ENCODE measurements around the gene CDK14.

CDK14 gene

GRCh38 chr7:90681336-90682022, 85.4 kb downstream of the CDK14 start:
- H3K79me2 ChIP-seq (ENCODE audit: low read length): no peaks in the 10 kb centered on the region
- H3F3A ChIP-seq (ENCODE audit: insufficient read depth, low read length): no peaks in the 10 kb centered on the region
- H3K4me2 ChIP-seq (ENCODE audit: low read depth, low read length): no peak overlapping the region
- TF ChIP-seq, protein P1, sequence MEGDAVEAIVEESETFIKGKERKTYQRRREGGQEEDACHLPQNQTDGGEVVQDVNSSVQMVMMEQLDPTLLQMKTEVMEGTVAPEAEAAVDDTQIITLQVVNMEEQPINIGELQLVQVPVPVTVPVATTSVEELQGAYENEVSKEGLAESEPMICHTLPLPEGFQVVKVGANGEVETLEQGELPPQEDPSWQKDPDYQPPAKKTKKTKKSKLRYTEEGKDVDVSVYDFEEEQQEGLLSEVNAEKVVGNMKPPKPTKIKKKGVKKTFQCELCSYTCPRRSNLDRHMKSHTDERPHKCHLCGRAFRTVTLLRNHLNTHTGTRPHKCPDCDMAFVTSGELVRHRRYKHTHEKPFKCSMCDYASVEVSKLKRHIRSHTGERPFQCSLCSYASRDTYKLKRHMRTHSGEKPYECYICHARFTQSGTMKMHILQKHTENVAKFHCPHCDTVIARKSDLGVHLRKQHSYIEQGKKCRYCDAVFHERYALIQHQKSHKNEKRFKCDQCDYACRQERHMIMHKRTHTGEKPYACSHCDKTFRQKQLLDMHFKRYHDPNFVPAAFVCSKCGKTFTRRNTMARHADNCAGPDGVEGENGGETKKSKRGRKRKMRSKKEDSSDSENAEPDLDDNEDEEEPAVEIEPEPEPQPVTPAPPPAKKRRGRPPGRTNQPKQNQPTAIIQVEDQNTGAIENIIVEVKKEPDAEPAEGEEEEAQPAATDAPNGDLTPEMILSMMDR (IDR thresholded peaks at IDR 0.05; ENCODE audit: low read length): no peak
- TF ChIP-seq EZH2phosphoT487 (IDR thresholded peaks at IDR 0.05; ENCODE audit: low read length) (no peak), EZH2 (optimal IDR thresholded peaks at IDR 0.05; ENCODE audit: low read depth, low read length) (no peak)
- no peak overlapping the region for H3K9ac ChIP-seq (ENCODE audit: low read length)
- H4K20me1 ChIP-seq (ENCODE audit: insufficient read depth, low read length): no peaks in the 10 kb centered on the region
- no peak overlapping the region for H3K4me3 ChIP-seq (ENCODE audit: low read length)
- H3K4me1 ChIP-seq (ENCODE audit: low read length): no peaks in the 10 kb centered on the region; the same call in 1 of the 2 replicates
- no peak overlapping the region for H3K27ac ChIP-seq (ENCODE audit: low read length)
- H3K36me3 ChIP-seq (replicated peaks; ENCODE audit: insufficient read depth, low read length): no peaks in the 10 kb centered on the region
- H2AFZ ChIP-seq (ENCODE audit: low read length): no peak overlapping the region
- no peak for DNase-seq
- no peaks in the 10 kb centered on the region for H3K9me2 ChIP-seq (replicated peaks; ENCODE audit: insufficient read depth, low read length)
- no peaks in the 10 kb centered on the region for H3K9me3 ChIP-seq (replicated peaks; ENCODE audit: insufficient read depth, low read length)
- H3K27me3 ChIP-seq (replicated peaks; ENCODE audit: insufficient read depth, low read length): no peaks in the 10 kb centered on the region

- Histone ChIP-seq H3K27ac (ENCODE audit: low read length) (no peak overlapping the region), H3K9me3 (replicated peaks; ENCODE audit: insufficient read depth, low read length) (no peaks in the 10 kb centered on the region), H3K36me3 (replicated peaks; ENCODE audit: insufficient read depth, low read length) (no peaks in the 10 kb centered on the region), H3K4me1 (ENCODE audit: low read length) (peaks cover 6% of the 10 kb centered on the region; the same call in 1 of the 2 replicates), H3F3A (ENCODE audit: insufficient read depth, low read length) (no peaks in the 10 kb centered on the region), H3K9ac (ENCODE audit: low read length) (no peak overlapping the region), H2AFZ (ENCODE audit: low read length) (no peak overlapping the region), H4K20me1 (ENCODE audit: insufficient read depth, low read length) (no peaks in the 10 kb centered on the region), H3K9me2 (replicated peaks; ENCODE audit: insufficient read depth, low read length) (no peaks in the 10 kb centered on the region), H3K4me2 (ENCODE audit: low read depth, low read length) (no peak overlapping the region), H3K27me3 (replicated peaks; ENCODE audit: insufficient read depth, low read length) (no peaks in the 10 kb centered on the region), H3K4me3 (ENCODE audit: low read length) (no peak overlapping the region), H3K79me2 (ENCODE audit: low read length) (no peaks in the 10 kb centered on the region)
- no peak for DNase-seq
- TF ChIP-seq, protein P1 (IDR thresholded peaks at IDR 0.05; ENCODE audit: low read length): no peak
- TF ChIP-seq EZH2 (optimal IDR thresholded peaks at IDR 0.05; ENCODE audit: low read depth, low read length) (no peak), EZH2phosphoT487 (IDR thresholded peaks at IDR 0.05; ENCODE audit: low read length) (no peak)
These were observed 90.0 kb downstream of the CDK14 start for GRCh38 chr7:90686146-90686545.

DNA sequence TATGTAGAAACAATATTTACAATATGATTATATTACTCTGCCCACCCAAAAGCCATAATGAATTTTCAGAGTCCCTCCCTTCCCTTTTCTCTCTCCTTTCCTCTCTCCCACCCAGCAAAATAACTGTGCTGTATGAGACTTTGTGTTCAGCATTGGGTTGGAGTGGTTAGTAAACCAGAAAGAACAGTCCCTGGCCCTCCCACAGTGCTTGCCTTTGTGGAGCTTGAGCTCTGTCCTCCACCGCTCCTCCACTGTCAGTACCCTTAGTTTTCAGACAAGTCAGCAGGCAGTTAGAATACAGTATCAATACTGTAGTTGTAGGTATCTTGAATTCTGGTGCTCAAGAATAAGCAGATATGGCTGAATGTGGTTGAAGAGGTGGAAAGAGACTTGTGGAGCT, 92.7 kb downstream of the CDK14 start:
- H3F3A ChIP-seq (ENCODE audit: insufficient read depth, low read length): no peaks in the 10 kb centered on the region
- no peak overlapping the region for H3K4me3 ChIP-seq (ENCODE audit: low read length)
- H3K36me3 ChIP-seq (replicated peaks; ENCODE audit: insufficient read depth, low read length): no peaks in the 10 kb centered on the region
- no peak overlapping the region for H2AFZ ChIP-seq (ENCODE audit: low read length)
- H4K20me1 ChIP-seq (ENCODE audit: insufficient read depth, low read length): no peaks in the 10 kb centered on the region
- peaks cover 6% of the 10 kb centered on the region; the same call in 1 of the 2 replicates for H3K4me1 ChIP-seq (ENCODE audit: low read length)
- H3K4me2 ChIP-seq (ENCODE audit: low read depth, low read length): no peak overlapping the region
- H3K9me2 ChIP-seq (replicated peaks; ENCODE audit: insufficient read depth, low read length): no peaks in the 10 kb centered on the region
- H3K9me3 ChIP-seq (replicated peaks; ENCODE audit: insufficient read depth, low read length): no peaks in the 10 kb centered on the region
- no peaks in the 10 kb centered on the region for H3K79me2 ChIP-seq (ENCODE audit: low read length)
- no peak overlapping the region for H3K9ac ChIP-seq (ENCODE audit: low read length)
- TF ChIP-seq EZH2 (optimal IDR thresholded peaks at IDR 0.05; ENCODE audit: low read depth, low read length): no peak
- H3K27ac ChIP-seq (ENCODE audit: low read length): no peak overlapping the region
- no peaks in the 10 kb centered on the region for H3K27me3 ChIP-seq (replicated peaks; ENCODE audit: insufficient read depth, low read length)
- no peak for DNase-seq

GRCh38 chr7:90689260-90689659, 93.1 kb downstream of the CDK14 start:
- Histone ChIP-seq H3K4me2 (ENCODE audit: low read depth, low read length) (no peak overlapping the region), H3K4me3 (ENCODE audit: low read length) (no peak overlapping the region), H3K27me3 (replicated peaks; ENCODE audit: insufficient read depth, low read length) (no peaks in the 10 kb centered on the region), H3K9ac (ENCODE audit: low read length) (no peak overlapping the region), H3K27ac (ENCODE audit: low read length) (no peak overlapping the region), H3K79me2 (ENCODE audit: low read length) (no peaks in the 10 kb centered on the region), H3K9me3 (replicated peaks; ENCODE audit: insufficient read depth, low read length) (no peaks in the 10 kb centered on the region), H3K4me1 (ENCODE audit: low read length) (peaks cover 6% of the 10 kb centered on the region; the same call in 1 of the 2 replicates), H4K20me1 (ENCODE audit: insufficient read depth, low read length) (no peaks in the 10 kb centered on the region), H3F3A (ENCODE audit: insufficient read depth, low read length) (no peaks in the 10 kb centered on the region), H3K36me3 (replicated peaks; ENCODE audit: insufficient read depth, low read length) (no peaks in the 10 kb centered on the region), H2AFZ (ENCODE audit: low read length) (no peak overlapping the region), H3K9me2 (replicated peaks; ENCODE audit: insufficient read depth, low read length) (no peaks in the 10 kb centered on the region)
- DNase-seq: no peak
- TF ChIP-seq EZH2 (optimal IDR thresholded peaks at IDR 0.05; ENCODE audit: low read depth, low read length): no peak
- TF ChIP-seq, protein P1 (IDR thresholded peaks at IDR 0.05; ENCODE audit: low read length): no peak
- no peak for TF ChIP-seq EZH2phosphoT487 (IDR thresholded peaks at IDR 0.05; ENCODE audit: low read length)
